NB4 (cell line): ENCODE data around the gene HABP4.

Experiments
- POLR2A ChIP-seq: IDR thresholded peaks from 2 replicates; pipeline ENCODE4 v1.6.1; 2011; ENCODE audit warnings: mild to moderate bottlenecking; ENCODE audit not compliant: insufficient read length; ENCODE audit errors: extremely low read depth
- TF ChIP-seq, protein P1 (sequence below): IDR thresholded peaks from one replicate; pipeline ENCODE4 v1.5.1; 2012; ENCODE audit warnings: low read depth, low read length
- TF ChIP-seq, protein P2 (sequence below): IDR thresholded peaks from 2 replicates; pipeline ENCODE4 v1.6.1; 2011; ENCODE audit warnings: low read depth, low read length

DNA sequence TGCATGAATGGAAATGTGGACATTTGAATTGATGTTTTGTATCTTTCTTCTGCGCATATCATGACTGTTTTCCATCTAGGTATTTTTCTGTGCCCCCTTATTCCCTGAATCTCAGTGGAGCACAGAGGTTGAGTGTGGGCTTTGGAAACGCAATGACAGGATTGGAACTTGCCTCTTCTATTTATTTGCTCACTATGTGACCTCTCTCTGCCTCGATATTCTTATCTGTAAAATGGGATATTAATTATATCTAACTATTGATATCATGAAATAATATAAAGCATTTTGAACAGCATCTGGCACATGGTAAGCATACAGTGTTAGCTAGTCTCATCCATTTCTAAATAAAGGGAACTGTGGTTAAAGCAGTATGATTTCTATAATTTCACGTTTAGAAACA is 26.0 kb downstream of the HABP4 start:
- TF ChIP-seq, protein P1, sequence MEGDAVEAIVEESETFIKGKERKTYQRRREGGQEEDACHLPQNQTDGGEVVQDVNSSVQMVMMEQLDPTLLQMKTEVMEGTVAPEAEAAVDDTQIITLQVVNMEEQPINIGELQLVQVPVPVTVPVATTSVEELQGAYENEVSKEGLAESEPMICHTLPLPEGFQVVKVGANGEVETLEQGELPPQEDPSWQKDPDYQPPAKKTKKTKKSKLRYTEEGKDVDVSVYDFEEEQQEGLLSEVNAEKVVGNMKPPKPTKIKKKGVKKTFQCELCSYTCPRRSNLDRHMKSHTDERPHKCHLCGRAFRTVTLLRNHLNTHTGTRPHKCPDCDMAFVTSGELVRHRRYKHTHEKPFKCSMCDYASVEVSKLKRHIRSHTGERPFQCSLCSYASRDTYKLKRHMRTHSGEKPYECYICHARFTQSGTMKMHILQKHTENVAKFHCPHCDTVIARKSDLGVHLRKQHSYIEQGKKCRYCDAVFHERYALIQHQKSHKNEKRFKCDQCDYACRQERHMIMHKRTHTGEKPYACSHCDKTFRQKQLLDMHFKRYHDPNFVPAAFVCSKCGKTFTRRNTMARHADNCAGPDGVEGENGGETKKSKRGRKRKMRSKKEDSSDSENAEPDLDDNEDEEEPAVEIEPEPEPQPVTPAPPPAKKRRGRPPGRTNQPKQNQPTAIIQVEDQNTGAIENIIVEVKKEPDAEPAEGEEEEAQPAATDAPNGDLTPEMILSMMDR, result no peak
- TF ChIP-seq, protein P2, sequence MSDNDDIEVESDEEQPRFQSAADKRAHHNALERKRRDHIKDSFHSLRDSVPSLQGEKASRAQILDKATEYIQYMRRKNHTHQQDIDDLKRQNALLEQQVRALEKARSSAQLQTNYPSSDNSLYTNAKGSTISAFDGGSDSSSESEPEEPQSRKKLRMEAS, result no peak
- no peak for TF ChIP-seq POLR2A
